ENCODE results near the gene TTC12.

DNA sequence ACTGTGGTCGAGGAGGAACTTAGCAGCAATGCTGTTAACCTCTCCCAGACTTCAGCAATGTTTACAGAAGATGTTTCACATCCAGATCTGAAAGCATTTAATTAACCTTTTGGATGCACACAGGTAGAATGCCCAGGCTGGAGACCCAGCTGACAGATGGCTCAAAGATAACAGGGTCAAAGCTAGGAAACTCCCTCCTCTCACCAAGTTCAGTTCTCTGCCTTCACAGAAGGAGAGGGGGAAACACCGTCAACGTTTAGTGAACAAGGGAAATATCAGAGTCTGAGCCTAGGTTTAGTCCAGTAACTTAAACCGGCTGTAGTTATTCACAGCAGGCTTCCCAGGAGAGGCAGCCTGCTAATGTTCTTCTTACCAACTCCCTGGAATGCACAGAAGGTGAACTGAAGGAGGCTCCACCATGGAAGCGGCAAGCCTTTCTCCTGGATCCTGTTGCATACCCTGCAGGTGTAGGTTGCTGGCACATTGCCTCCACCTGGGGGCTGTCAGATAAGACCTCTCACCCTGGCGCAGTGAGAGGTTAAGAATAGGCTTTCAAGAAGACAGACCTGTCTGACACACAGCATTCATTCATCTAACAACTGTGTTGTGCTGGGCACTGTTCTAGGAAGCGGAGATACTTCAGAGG is 49.7 kb downstream of the TTC12 start:
- TF ChIP-seq, protein P1, sequence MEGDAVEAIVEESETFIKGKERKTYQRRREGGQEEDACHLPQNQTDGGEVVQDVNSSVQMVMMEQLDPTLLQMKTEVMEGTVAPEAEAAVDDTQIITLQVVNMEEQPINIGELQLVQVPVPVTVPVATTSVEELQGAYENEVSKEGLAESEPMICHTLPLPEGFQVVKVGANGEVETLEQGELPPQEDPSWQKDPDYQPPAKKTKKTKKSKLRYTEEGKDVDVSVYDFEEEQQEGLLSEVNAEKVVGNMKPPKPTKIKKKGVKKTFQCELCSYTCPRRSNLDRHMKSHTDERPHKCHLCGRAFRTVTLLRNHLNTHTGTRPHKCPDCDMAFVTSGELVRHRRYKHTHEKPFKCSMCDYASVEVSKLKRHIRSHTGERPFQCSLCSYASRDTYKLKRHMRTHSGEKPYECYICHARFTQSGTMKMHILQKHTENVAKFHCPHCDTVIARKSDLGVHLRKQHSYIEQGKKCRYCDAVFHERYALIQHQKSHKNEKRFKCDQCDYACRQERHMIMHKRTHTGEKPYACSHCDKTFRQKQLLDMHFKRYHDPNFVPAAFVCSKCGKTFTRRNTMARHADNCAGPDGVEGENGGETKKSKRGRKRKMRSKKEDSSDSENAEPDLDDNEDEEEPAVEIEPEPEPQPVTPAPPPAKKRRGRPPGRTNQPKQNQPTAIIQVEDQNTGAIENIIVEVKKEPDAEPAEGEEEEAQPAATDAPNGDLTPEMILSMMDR (IDR thresholded peaks at IDR 0.05): no peak
- no peak for TF ChIP-seq POLR2A (IDR thresholded peaks at IDR 0.05)

All from body of pancreas (tissue), 4 donors.